ENCODE results near the gene ADI1. TPM values are rescaled to one million over a fixed set of nuclear protein-coding genes. Genes with fewer than 3 reads are reported as not detected.
A peak's percentile ranks its signal among the peaks of the same experiment; 100 is the strongest.

ADI1 gene
- total and polyA plus RNA-seq, 2 of the 4 experiments (the other 2 are of a cell fraction): 43.2 to 46.0 TPM

GRCh38 chr2:3534251-3534814 is 15.0 kb upstream of the ADI1 start (continued):
- no peak for TF ChIP-seq MAFK (IDR thresholded peaks at IDR 0.05; ENCODE audit: low read depth, low read length)

GRCh38 chr2:3533836-3534235 is 14.5 kb upstream of the ADI1 start:
- Histone ChIP-seq H3K9me3 (ENCODE audit: control insufficient read depth, insufficient read depth, low read length) (no peaks in the 10 kb centered on the region), H3K4me1 (ENCODE audit: control insufficient read depth, insufficient read depth, low read length) (peaks cover 13% of the 10 kb centered on the region), H3K14ac (replicated peaks; ENCODE audit: low read depth, low read length) (no peak overlapping the region), H3K23ac (ENCODE audit: low read depth, low read length) (no peak overlapping the region), H3K36me3 (ENCODE audit: control insufficient read depth, insufficient read depth, low read length) (no peaks in the 10 kb centered on the region), H2AK9ac (replicated peaks; ENCODE audit: low read depth, low read length, poor library complexity) (peak overlapping the region; percentile 62), H3K27ac (ENCODE audit: insufficient read depth, low read length) (no peak overlapping the region), H2AFZ (replicated peaks; ENCODE audit: low read length, poor library complexity) (no peak overlapping the region), H3K79me1 (ENCODE audit: low read depth in 1 of 2, low read length in 2 of 2) (peaks cover 0 to 9% of the 10 kb centered on the region in 2 experiments; a peak in 2 of 4 replicates), H4K8ac (ENCODE audit: low read depth in 2 of 2, low read length in 2 of 2) (no peak overlapping the region), H3K4ac (ENCODE audit: low read depth, low read length) (0 out of 2 replicates have a peak overlapping the region, but pooled peaks have one; percentile 7), H3K27me3 (ENCODE audit: control insufficient read depth, insufficient read depth, low read length) (no peaks in the 10 kb centered on the region), H3K9me1 (ENCODE audit: insufficient read depth, low read length) (peaks cover 10% of the 10 kb centered on the region; the same call in 1 of the 2 replicates), H3K4me2 (ENCODE audit: low read depth, low read length) (no peak overlapping the region), H2AK5ac (ENCODE audit: low read depth, low read length) (no peak overlapping the region), H2BK20ac (ENCODE audit: low read depth, low read length) (no peak overlapping the region), H3K9ac (ENCODE audit: low read depth, low read length) (no peak overlapping the region), H3K18ac (ENCODE audit: low read depth, low read length) (no peak overlapping the region), H4K5ac (ENCODE audit: low read depth, low read length) (no peak overlapping the region), H2BK120ac (ENCODE audit: low read depth, low read length) (no peak overlapping the region), H2BK15ac (ENCODE audit: low read depth, low read length) (no peak overlapping the region), H4K20me1 (ENCODE audit: insufficient read depth, low read length) (no peaks in the 10 kb centered on the region), H3K4me3 (ENCODE audit: insufficient read depth, low read depth, low read length) (no peak overlapping the region), H3K56ac (ENCODE audit: extremely low read depth, insufficient read depth, low read length) (no peak overlapping the region), H4K91ac (ENCODE audit: insufficient read depth, low read depth, low read length) (no peak overlapping the region; the same call in 1 of the 2 replicates), H2BK5ac (ENCODE audit: low read depth, low read length, poor library complexity, severe bottlenecking) (no peak overlapping the region)
- ATAC-seq (ENCODE audit: low read depth) (no peak), DNase-seq (no peak)
- POLR2A ChIA-PET (ENCODE audit: unreplicated experiment): no interaction called here
- dilution Hi-C loops (cut with HindIII; ENCODE audit: low sequenced_read_pairs, unreplicated experiment) (no loop called here), intact Hi-C loops (cut with micrococcal nuclease) (no loop called here), in situ Hi-C loops (cut with MboI; ENCODE audit: low sequenced_read_pairs) (no loop called here)
- CTCF ChIA-PET: no interaction called here
- no CpG with 5 or more reads among the region's 6 CpGs for WGBS, 2 experiments (ENCODE audit: extremely low coverage in 2 of 2, insufficient read length in 1 of 2)
- TF ChIP-seq, protein P1, sequence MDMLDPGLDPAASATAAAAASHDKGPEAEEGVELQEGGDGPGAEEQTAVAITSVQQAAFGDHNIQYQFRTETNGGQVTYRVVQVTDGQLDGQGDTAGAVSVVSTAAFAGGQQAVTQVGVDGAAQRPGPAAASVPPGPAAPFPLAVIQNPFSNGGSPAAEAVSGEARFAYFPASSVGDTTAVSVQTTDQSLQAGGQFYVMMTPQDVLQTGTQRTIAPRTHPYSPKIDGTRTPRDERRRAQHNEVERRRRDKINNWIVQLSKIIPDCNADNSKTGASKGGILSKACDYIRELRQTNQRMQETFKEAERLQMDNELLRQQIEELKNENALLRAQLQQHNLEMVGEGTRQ (IDR thresholded peaks at IDR 0.05; ENCODE audit: low read depth, low read length): no peak
- TF ChIP-seq MAFK (IDR thresholded peaks at IDR 0.05; ENCODE audit: low read depth, low read length) (no peak), SMC3 (IDR thresholded peaks at IDR 0.05; ENCODE audit: low read depth, low read length) (no peak)
- BruUV-seq (replicated peaks): no TSS peak

All from IMR-90 (cell line).